ENCODE results near the gene DAND5. TPM values are rescaled to one million over a fixed set of nuclear protein-coding genes. Genes with fewer than 3 reads are reported as not detected.

The DAND5 gene, protein sequence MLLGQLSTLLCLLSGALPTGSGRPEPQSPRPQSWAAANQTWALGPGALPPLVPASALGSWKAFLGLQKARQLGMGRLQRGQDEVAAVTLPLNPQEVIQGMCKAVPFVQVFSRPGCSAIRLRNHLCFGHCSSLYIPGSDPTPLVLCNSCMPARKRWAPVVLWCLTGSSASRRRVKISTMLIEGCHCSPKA
- total RNA-seq: 0.22 and 0.34 TPM in 2 replicates

DNA sequence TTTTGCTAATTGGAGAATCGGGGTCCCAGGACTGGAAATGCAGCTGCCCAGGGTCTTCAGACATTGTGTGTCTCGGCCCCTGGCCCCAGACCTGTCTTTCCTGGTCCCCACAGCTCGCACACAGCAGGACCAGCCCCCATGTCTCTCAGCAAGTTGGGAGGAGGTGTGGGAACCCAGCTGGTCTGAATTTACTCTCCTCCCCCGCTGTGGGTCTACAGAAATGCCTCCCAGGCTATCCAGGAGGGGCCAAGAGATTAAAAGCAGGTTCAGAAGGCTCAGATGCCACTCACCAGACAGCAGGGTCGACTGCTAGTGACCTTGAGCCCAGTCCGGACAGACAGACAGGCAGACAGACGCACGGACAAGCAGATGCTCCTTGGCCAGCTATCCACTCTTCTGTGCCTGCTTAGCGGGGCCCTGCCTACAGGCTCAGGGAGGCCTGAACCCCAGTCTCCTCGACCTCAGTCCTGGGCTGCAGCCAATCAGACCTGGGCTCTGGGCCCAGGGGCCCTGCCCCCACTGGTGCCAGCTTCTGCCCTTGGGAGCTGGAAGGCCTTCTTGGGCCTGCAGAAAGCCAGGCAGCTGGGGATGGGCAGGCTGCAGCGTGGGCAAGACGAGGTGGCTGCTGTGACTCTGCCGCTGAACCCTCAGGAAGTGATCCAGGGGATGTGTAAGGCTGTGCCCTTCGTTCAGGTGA, at the start of gene DAND5:
TSS of gene DAND5 (plus strand) at position 285 of the 697 bp plus-strand sequence. CDS start at position 370, 85 bp downstream.

DNA sequence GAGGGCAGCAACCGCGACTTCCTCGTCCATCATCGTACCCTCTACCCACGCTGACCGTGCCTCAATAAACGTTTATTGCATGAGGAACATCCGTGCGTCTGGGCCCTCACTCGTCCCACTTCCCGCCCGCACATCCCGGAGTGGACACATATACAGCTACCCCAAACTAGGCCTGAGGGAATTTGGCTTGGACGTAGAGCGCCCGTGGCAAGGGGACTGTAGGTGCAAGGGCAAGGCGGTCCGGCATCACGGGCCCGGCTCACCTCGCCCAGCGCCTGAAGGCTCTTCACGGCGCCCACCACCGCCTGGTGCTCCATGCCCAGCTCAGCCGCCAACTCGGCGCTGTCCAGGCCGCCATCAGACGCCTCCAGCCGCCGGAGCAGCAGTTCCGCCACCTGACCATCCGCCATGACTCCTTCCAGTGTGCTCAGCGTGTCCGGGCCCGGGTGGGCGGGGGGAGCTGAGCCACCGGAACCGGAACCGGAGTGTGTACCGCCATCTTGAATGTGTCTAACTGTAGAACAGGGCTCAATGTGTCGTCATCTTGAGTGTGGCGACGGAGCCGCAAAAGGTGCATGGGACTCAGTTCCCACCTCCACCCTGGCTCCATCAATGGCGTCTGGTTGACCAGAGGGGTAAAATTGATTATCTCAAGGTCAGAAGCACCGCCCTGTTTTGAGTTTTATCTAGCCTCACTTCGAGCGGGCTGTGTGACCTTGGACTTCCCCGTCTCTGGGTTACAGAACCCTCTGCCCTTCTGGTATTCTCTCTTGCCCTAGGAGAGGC, 35.9 kb upstream of the DAND5 start, which contains the start of gene FARSA:
TSS of gene FARSA (minus strand) at position 425 of the 786 bp plus-strand sequence. CDS start at position 410, 15 bp downstream.

DNA sequence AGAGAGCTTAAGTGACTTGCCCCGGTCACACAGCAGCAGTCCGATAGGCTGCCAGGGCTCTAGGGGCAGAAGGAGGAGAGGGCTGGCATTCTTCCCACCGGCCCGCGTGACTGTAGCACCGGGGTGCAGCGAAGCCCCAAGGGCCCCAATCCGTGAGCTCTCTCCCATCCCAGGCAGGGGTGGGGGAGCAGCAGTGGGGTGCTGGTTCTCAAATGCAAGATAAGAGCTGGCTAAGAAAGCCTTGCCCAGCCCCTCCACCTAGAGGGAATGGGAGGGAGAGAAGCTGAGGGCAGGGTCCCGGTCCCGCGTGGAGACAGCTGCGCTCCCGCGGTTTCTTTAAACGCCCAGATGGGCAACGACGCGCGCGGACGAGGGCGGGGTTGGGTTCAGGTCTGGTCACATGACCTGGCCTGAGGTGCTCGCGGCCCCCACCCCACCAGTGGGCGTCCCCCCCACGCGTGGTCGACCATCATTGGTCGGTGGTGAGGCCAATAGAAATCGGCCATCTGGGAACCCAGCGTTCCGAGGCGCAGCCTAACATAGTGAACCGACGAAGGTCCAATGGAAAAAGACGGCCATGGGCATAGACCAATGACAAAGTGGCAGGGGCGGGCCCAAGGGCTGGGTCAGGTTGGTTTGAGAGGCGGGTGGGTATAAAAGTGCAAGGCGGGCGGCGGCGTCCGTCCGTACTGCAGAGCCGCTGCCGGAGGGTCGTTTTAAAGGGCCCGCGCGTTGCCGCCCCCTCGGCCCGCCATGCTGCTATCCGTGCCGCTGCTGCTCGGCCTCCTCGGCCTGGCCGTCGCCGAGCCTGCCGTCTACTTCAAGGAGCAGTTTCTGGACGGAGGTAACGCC, 31.2 kb upstream of the DAND5 start, which contains the start of gene CALR:
TSS of gene CALR (plus strand) at position 683 of the 852 bp plus-strand sequence. CDS start at position 754, 71 bp downstream.

DNA sequence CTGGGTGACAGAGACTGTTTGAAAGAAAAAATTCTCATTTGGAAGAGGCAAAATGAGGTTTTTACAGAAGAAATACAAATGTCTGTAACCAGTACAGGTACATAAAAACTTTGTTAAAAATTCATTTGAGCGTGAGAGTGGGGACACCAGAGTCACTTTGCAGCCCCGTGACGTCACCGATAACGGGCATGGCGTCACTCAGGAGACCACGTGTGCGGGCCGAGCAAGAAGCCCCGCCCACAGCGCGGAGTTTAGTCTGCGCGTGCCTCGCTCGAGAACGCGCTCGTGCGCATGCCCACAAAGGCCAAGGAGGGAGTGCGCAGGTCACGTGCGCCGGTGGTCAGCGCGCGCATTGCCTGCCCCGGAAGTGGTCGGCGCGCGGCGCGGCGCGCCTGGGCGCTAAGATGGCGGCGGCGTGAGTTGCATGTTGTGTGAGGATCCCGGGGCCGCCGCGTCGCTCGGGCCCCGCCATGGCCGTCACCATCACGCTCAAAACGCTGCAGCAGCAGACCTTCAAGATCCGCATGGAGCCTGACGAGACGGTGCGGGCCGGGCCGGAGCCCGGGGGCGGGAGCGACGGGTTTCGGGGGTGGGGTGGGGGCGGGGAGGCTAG, 23.8 kb upstream of the DAND5 start, which contains the start of gene RAD23A:
TSS of gene RAD23A (plus strand) at position 384 of the 613 bp plus-strand sequence. CDS start at position 471, 87 bp downstream.

DNA sequence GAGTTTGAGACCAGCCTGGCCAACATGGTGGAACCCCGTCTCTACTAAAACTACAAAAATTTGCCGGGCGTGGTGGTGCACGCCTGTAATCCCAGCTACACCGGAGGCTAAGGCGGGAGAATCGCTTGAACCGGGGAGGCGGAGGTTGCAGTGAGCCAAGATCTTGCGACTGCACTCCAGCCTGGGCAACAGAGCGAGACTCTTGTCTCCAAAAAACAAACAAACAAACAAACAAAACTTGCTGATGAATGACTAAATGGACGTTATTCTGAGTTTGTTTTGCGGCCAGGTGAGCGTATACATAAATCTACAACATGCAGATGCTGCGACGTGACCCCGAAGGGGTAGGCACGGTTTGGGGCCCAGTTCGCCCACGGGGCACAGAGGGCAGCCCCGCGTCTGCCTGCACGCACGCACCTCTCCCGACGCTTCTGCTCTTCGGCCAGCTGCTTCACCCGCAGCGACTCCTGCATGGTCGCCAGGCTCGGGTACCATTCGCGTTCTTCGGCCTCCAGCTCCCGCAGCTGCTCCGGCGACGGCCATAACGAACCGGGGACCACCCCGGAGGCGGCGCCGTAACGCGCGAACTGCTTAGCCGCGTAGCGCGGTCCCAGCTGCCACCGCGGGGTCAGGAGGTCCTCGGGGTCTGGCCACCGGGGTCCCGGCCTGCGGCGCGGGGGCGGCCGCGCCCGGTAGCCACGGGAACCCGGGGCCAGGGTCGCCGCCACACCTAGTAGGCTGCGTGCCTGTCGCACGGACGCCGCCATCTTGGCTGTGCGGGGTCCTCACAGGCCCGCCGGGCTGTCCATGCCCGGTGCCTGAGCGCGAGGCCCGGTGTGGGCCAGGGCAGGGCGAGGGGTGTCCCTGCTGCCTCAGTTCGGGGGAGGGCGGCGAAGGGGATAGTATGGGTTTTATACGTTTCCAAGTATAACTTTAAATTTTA, 12.7 kb upstream of the DAND5 start, which contains the start of gene GADD45GIP1:
TSS of gene GADD45GIP1 (minus strand) at position 778 of the 943 bp plus-strand sequence. CDS start at position 767, 11 bp downstream.

DNA sequence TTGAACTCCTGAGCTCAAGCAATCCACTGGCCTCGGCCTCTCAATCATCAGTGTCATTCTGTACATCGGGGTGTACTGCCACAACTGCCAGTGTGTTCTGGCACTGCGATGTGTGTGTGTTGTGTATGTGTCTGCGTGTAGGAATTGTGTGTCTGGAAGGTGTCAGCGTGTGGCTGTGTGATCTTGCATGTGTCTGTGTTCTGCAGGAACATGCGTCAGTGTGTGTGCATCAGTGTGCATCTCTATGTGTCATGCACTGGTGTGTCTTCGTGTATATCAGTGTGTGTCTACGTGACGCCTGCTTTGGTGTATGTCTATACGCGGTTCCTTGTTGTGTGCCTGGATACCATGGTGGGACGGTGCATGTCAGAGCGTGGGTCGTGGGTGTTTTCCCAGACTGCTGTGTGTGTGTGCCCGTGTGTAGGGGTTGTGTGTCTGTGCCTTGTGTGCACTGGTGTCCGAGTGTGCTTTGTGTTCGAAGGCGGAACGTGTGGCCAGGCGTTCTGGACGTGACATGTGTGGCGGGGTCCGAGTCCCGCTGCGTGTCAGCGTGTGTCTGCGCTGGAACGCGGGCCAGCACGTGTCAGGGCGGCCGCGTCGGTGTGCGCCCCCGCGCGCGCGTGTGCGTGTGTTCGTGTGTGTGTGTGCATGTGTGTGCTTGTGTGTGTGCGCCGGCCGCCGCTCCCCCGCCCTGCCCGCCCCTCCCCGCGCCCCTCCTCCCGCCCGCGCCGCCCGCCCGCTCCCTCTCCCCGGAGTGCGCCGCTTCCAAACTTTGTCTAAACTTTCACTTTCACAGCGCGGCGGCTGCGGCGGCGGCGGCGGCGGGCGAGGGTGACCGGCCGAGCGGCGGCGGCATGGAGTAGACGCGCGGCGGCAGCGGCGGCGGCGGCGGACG, 25.6 kb downstream of the DAND5 start, which contains the start of gene NFIX:
TSS of gene NFIX (plus strand) at position 775 of the 895 bp plus-strand sequence. CDS start 363 bp downstream, outside the sequence.

Other genes with a start within 250 kb of the DAND5 start
- 18.7 and 20.4 TPM in 2 replicates for gene TNPO2, start 245.6 kb upstream of the DAND5 start, total RNA-seq
- 170 and 174 TPM in 2 replicates for gene TRIR, start 234.9 kb upstream of the DAND5 start, total RNA-seq
- gene GET3, start 232.1 kb upstream of the DAND5 start, total RNA-seq: 77.6 and 85.5 TPM in 2 replicates
- gene BEST2, start 217.8 kb upstream of the DAND5 start, total RNA-seq: not detected in 2 replicates
- 9.7 and 10.6 TPM in 2 replicates for gene HOOK2, start 194.0 kb upstream of the DAND5 start, total RNA-seq
- 149 and 187 TPM in 2 replicates for gene JUNB, start 178.1 kb upstream of the DAND5 start, total RNA-seq
- 170 and 189 TPM in 2 replicates for gene PRDX2, start 167.8 kb upstream of the DAND5 start, total RNA-seq
- not detected in 2 replicates for gene THSD8, start 167.5 kb upstream of the DAND5 start, total RNA-seq
- 8.3 and 10.6 TPM in 2 replicates for gene RNASEH2A, start 163.0 kb upstream of the DAND5 start, total RNA-seq
- gene RTBDN, start 135.0 kb upstream of the DAND5 start, total RNA-seq: not detected in 2 replicates
- 0.76 and 1.2 TPM in 2 replicates for gene MAST1, start 131.1 kb upstream of the DAND5 start, total RNA-seq
- gene DNASE2, start 88.1 kb upstream of the DAND5 start, total RNA-seq: 27.9 and 30.7 TPM in 2 replicates
- 0.09 TPM in 1 of 2 replicates, not detected in the other for gene KLF1, start 82.4 kb upstream of the DAND5 start, total RNA-seq
- 19.4 and 19.8 TPM in 2 replicates for gene GCDH, start 78.4 kb upstream of the DAND5 start, total RNA-seq
- 0.11 TPM in 1 of 2 replicates, not detected in the other for gene SYCE2, start 50.3 kb upstream of the DAND5 start, total RNA-seq
- 28.2 and 41.6 TPM in 2 replicates for gene FARSA, start 35.9 kb upstream of the DAND5 start, total RNA-seq
- 1,472 and 1,781 TPM in 2 replicates for gene CALR, start 31.0 kb upstream of the DAND5 start, total RNA-seq
- 50.2 and 60.8 TPM in 2 replicates for gene RAD23A, start 23.7 kb upstream of the DAND5 start, total RNA-seq
- gene GADD45GIP1, start 12.4 kb upstream of the DAND5 start, total RNA-seq: 14.5 and 23.3 TPM in 2 replicates
- gene NFIX, start 25.9 kb downstream of the DAND5 start, total RNA-seq: 10.7 and 21.7 TPM in 2 replicates
- gene LYL1, start 133.3 kb downstream of the DAND5 start, total RNA-seq: 19.3 and 38.4 TPM in 2 replicates
- gene TRMT1, start 147.2 kb downstream of the DAND5 start, total RNA-seq: 17.8 and 25.3 TPM in 2 replicates
- gene NACC1, start 148.7 kb downstream of the DAND5 start, total RNA-seq: 25.9 and 27.6 TPM in 2 replicates
- 77.0 and 80.2 TPM in 2 replicates for gene STX10, start 180.8 kb downstream of the DAND5 start, total RNA-seq
- 28.6 and 36.0 TPM in 2 replicates for gene IER2, start 180.8 kb downstream of the DAND5 start, total RNA-seq